GM15510 (cell line): ENCODE results near the gene RFX4.

ENCODE experiments used
- POLR2A ChIP-seq: IDR thresholded peaks from 3 replicates; pipeline ENCODE4 v1.6.1; 2011; ENCODE audit warnings: borderline replicate concordance; ENCODE audit not compliant: insufficient read length; ENCODE audit errors: extremely low read depth

RFX4 gene

GRCh38 chr12:106625976-106626375 is 43.2 kb downstream of the RFX4 start:
- TF ChIP-seq POLR2A, result no peak

DNA sequence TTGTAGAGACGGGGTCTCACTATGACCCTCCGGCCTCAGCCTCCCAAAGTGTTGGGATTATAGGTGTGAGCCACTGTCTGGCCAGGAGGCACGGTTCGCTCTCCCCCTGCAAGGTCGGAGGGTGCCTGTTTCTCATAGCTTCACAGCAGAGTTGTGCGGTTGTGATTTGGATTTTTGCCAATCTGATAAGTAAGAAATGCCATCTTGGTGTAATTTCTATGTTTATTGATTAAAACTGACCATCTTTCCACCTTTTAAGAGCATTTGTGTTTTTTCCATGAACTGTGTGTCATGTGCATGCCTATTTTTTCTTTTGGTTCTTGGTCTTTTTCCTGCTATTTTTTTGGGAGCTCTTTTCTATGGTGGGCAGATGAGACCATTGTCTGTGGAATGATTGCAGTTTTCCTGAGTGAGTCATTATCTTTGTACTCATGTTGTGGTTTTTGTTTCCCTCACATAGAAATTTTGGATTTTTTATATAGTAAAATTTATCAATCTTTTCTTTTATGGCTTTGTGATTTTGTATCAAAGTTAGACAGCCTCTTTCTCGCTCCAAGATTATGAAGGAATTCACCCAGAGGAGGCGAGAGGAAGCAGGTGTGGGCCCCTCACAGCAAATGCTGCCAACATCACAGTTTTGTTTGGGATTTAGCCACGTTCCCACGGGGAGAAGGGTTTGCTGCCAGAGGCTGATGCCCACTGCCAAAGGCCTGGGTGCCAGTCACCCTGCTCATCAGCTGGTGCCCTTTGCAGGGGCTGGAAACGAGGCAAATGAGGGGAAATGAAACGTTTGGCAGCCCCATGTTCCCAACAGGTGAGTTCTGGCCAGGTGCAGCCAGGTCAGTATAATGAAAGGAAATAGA is 47.2 kb downstream of the RFX4 start:
- no peak for TF ChIP-seq POLR2A

- no peak for TF ChIP-seq POLR2A
Measured at GRCh38 chr12:106631150-106631549, 48.3 kb downstream of the RFX4 start.

GRCh38 chr12:106631797-106632196 is 49.0 kb downstream of the RFX4 start:
- no peak for TF ChIP-seq POLR2A

- no peak for TF ChIP-seq POLR2A
Measured at GRCh38 chr12:106632797-106633450, 50.1 kb downstream of the RFX4 start.

- no peak for TF ChIP-seq POLR2A
Measured at GRCh38 chr12:106633451-106633823, 50.6 kb downstream of the RFX4 start.

DNA sequence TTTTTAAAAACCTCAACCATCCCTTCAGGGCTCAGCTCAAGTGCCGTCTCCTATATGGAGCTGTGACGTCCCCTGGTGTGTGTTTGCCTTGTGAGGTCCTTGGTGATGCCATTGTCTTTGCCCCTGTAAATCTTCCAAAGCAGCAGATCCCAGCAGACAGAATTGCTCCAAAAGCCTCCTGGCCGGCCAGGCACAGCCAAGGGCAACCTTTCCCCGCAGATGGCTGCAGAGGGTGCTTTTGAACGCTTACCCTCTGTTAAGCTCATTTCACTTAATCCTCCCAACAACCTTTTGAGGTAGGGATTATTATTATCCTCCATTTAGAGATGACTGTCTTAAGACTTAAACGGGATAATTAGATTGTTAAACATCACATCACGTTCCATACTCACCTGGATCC is 51.4 kb downstream of the RFX4 start:
- no peak for TF ChIP-seq POLR2A

GRCh38 chr12:106643000-106643399 is 60.2 kb downstream of the RFX4 start:
- no peak for TF ChIP-seq POLR2A

GRCh38 chr12:106644335-106645073 is 61.7 kb downstream of the RFX4 start:
- no peak for TF ChIP-seq POLR2A

DNA sequence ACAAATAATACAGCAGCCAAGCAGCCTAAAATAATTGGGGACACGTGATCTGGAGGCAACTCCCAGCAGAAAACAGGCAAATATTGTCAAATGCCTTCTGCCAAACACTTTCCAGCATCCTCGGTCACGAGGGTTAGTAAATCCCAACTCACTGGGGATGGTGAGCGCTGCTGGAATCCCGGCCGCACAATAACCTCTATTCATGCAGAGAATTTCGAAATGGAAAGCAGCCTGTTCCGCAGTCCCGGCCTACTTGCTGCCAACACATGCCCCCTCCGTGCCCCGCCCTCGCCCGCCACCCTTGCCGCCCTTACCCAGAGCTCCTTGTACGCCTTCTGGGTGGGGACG is 62.2 kb downstream of the RFX4 start:
- no peak for TF ChIP-seq POLR2A

GRCh38 chr12:106645465-106646330 is 62.9 kb downstream of the RFX4 start:
- no peak for TF ChIP-seq POLR2A

DNA sequence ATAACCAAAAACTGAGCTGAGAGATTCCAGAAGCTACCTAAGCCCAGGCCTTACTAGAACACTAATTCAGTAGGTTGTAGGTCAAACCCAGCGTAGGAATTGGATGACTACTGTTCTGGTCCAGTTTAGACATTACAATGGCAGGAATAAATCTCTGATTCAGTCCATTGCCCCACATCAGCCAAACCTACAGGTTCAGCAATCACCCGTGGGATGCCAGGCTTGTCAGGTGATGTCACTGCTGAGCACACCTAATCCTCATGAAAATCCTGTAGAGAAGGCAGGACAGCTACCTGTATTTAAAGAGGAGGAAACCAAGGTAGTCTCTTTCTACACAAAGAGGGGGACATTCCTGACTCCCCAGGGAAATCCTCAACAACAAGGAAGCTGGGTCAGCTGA is 63.7 kb downstream of the RFX4 start:
- TF ChIP-seq POLR2A, result no peak

DNA sequence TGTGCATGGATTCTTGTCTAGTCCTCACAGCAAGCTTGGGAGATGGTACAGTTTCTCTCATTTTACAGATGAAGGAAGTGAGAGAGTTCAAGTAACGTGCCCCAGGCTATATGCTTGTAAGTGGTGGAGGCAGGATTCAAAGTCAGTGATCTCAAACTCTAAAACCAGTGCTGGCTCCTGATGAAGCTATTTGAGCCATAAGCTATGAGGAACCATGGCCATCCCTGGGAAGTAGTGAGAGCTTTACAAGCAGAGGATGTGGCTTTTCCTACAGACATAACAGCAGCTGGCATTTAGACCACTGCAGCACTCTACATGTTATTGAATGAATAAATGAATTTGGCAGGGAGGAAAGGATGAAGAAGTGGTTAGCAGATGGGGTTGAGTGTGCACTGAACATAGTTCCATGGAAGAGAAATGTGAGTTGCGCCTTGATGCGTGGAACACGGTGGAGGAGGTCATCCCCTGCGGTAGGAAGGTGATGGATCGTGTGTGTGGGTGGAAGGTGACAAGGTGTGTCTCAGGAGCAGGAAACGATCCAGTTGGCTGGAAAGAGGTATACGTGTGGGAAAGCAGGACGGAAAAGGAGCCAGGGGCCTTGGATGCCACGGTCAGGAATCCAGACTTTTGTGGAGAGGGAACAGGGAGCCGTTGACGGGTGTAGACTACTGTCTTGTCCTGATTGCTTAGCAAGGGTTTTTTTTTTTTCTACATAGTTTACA is 65.2 kb downstream of the RFX4 start:
- TF ChIP-seq POLR2A, result no peak

DNA sequence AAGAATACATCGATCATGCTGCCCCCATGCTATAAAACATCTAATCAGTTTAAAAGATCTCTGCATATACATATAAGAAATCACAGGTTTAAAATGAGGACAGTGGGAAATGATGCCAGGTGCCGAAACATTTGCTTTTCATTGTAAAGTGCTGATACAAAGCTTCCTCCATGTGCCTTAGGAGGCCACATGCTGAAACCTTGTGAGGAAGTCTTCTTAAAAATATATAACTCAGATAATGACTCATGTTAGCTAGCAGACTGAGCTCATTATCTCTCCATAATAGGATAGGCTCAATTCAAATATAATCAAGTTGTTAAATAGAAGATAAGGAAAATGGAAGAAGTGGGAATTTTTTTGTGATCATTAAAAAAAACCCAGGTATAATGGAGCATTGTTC is 65.9 kb downstream of the RFX4 start:
- TF ChIP-seq POLR2A, result no peak
